ENCODE measurements around the gene POT1. TPM values are rescaled to one million over a fixed set of nuclear protein-coding genes. Genes with fewer than 3 reads are reported as not detected.

The POT1 gene
- total RNA-seq, 1 experiment from 2014 or later: 20.2 TPM

GRCh38 chr7:124779194-124779593 is 150.4 kb downstream of the POT1 start:
- POLR2A ChIA-PET: no interaction called here
- H3K4me3 Mint-ChIP-seq: no peak overlapping the region
- ATAC-seq: no peak
- CTCF ChIA-PET: no interaction called here
- TF ChIP-seq FOXP4 (CRISPR knock-in tag; IDR thresholded peaks at IDR 0.05) (no peak), PRRX2 (CRISPR knock-in tag; IDR thresholded peaks at IDR 0.05) (no peak), TEAD4 (CRISPR knock-in tag; IDR thresholded peaks at IDR 0.05) (no peak), OVOL2 (CRISPR knock-in tag; IDR thresholded peaks at IDR 0.05; ENCODE audit: borderline replicate concordance) (no peak), TCF7 (CRISPR knock-in tag; IDR thresholded peaks at IDR 0.05; ENCODE audit: low read depth) (no peak), CTCF (IDR thresholded peaks at IDR 0.05) (no peak), SP1 (CRISPR knock-in tag; conservative IDR thresholded peaks at IDR 0.05) (no peak), SOX15 (CRISPR knock-in tag; IDR thresholded peaks at IDR 0.05) (no peak), ELF4 (CRISPR knock-in tag; IDR thresholded peaks at IDR 0.05; ENCODE audit: low read depth) (no peak), NFATC4 (CRISPR knock-in tag; IDR thresholded peaks at IDR 0.05) (no peak), ATF6 (CRISPR knock-in tag; IDR thresholded peaks at IDR 0.05) (no peak), MAX (CRISPR knock-in tag; IDR thresholded peaks at IDR 0.05) (no peak), SMAD3 (CRISPR knock-in tag; IDR thresholded peaks at IDR 0.05; ENCODE audit: borderline replicate concordance) (no peak)
- peaks cover 3% of the 10 kb centered on the region; the same call in 1 of the 2 replicates for H3K36me3 Mint-ChIP-seq
- no peak for DNase-seq (ENCODE audit: low spot score)
- no peak overlapping the region for H3K27ac Mint-ChIP-seq
- peaks cover 29% of the 10 kb centered on the region for H3K4me1 Mint-ChIP-seq
- H3K9me3 Mint-ChIP-seq: peaks cover 9% of the 10 kb centered on the region
- no peaks in the 10 kb centered on the region for H3K27me3 Mint-ChIP-seq (ENCODE audit: low read depth)

GRCh38 chr7:124777268-124777667 is 152.4 kb downstream of the POT1 start:
- ATAC-seq (no peak; the same call in 1 of the 2 replicates), DNase-seq (ENCODE audit: low spot score) (no peak)
- ChIA-PET POLR2A (no interaction called here), CTCF (interaction anchor here (0.7 kb wide), 1 partner anchor 9 kb away, joined by 3 read pairs; no protein-coding TSS in a partner anchor)
- Mint-ChIP-seq H3K4me1 (peaks cover 12% of the 10 kb centered on the region), H3K9me3 (no peaks in the 10 kb centered on the region), H3K4me3 (no peak overlapping the region), H3K27me3 (ENCODE audit: low read depth) (no peaks in the 10 kb centered on the region), H3K27ac (no peak overlapping the region), H3K36me3 (no peaks in the 10 kb centered on the region)
- TF ChIP-seq TEAD4 (CRISPR knock-in tag; IDR thresholded peaks at IDR 0.05): no peak
- TF ChIP-seq CREM (CRISPR knock-in tag; IDR thresholded peaks at IDR 0.05): no peak
- no peak for TF ChIP-seq ELF4 (CRISPR knock-in tag; IDR thresholded peaks at IDR 0.05; ENCODE audit: low read depth)
- TF ChIP-seq CTCF (IDR thresholded peaks at IDR 0.05): no peak
- no peak for TF ChIP-seq MAX (CRISPR knock-in tag; IDR thresholded peaks at IDR 0.05)
- TF ChIP-seq ZNF425 (CRISPR knock-in tag; conservative IDR thresholded peaks at IDR 0.05): no peak
- TF ChIP-seq ZNF219 (CRISPR knock-in tag; IDR thresholded peaks at IDR 0.05; ENCODE audit: borderline replicate concordance): no peak
- TF ChIP-seq NFATC4 (CRISPR knock-in tag; IDR thresholded peaks at IDR 0.05): no peak
- no peak for TF ChIP-seq ZNF232 (CRISPR knock-in tag; IDR thresholded peaks at IDR 0.05)
- TF ChIP-seq ZNF281 (CRISPR knock-in tag; IDR thresholded peaks at IDR 0.05): no peak
- no peak for TF ChIP-seq FOXK1 (CRISPR knock-in tag; IDR thresholded peaks at IDR 0.05)

Data from WTC11 (cell line).